ENCODE data around the gene ALOX12. TPM values are rescaled to one million over a fixed set of nuclear protein-coding genes. Genes with fewer than 3 reads are reported as not detected.

Gene ALOX12
- total RNA-seq, 1 experiment from 2014 or later = not detected

- no peak overlapping the region for H3K27ac Mint-ChIP-seq (ENCODE audit: low read depth, unreplicated experiment)
- intact Hi-C loops (cut with micrococcal nuclease) = no loop called here
- H3K9me3 Mint-ChIP-seq (ENCODE audit: unreplicated experiment) = no peaks in the 10 kb centered on the region
- H3K36me3 Mint-ChIP-seq (ENCODE audit: insufficient read depth, unreplicated experiment) = no peaks in the 10 kb centered on the region
- no TSS peak for BruUV-seq (replicated peaks)
- peaks cover 12% of the 10 kb centered on the region for H3K4me1 Mint-ChIP-seq (ENCODE audit: insufficient read depth, unreplicated experiment)
- no peak for DNase-seq (ENCODE audit: unreplicated experiment)
- ChIA-PET POLR2A (no interaction called here), CTCF (interaction anchor here (0.6 to 1.0 kb wide), 2 partner anchors 21 to 764 kb away, joined by 4 to 5 read pairs; no protein-coding TSS in a partner anchor)
- no peaks in the 10 kb centered on the region for H3K27me3 Mint-ChIP-seq (ENCODE audit: insufficient read depth, unreplicated experiment)
- TF ChIP-seq, protein P1, sequence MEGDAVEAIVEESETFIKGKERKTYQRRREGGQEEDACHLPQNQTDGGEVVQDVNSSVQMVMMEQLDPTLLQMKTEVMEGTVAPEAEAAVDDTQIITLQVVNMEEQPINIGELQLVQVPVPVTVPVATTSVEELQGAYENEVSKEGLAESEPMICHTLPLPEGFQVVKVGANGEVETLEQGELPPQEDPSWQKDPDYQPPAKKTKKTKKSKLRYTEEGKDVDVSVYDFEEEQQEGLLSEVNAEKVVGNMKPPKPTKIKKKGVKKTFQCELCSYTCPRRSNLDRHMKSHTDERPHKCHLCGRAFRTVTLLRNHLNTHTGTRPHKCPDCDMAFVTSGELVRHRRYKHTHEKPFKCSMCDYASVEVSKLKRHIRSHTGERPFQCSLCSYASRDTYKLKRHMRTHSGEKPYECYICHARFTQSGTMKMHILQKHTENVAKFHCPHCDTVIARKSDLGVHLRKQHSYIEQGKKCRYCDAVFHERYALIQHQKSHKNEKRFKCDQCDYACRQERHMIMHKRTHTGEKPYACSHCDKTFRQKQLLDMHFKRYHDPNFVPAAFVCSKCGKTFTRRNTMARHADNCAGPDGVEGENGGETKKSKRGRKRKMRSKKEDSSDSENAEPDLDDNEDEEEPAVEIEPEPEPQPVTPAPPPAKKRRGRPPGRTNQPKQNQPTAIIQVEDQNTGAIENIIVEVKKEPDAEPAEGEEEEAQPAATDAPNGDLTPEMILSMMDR (IDR thresholded peaks at IDR 0.05; ENCODE audit: unreplicated experiment) = no peak
- no peak overlapping the region for H3K4me3 Mint-ChIP-seq (ENCODE audit: unreplicated experiment)
Observed at GRCh38 chr17:7042501-7043181, 46.8 kb downstream of the ALOX12 start.

DNA sequence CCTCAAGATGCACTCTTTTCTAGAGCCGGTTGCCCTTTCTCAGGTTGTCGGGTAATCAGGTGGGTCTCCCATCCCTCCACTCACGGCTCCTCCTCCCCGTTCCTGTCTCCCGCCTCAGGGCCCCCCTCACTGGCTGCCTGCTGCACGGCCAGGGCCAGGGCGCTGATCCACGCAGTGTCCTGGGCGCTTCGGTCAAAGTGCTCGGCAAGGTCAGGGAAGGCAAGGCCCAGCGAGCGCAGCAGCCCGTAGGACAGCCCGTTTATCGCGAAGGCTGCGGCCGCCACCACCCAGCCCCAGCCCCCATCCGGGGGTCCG is 47.3 kb downstream of the ALOX12 start:
- POLR2A ChIA-PET = no interaction called here
- Mint-ChIP-seq H3K4me3 (ENCODE audit: unreplicated experiment) (no peak overlapping the region), H3K27me3 (ENCODE audit: insufficient read depth, unreplicated experiment) (no peaks in the 10 kb centered on the region), H3K4me1 (ENCODE audit: insufficient read depth, unreplicated experiment) (peaks cover 11% of the 10 kb centered on the region), H3K36me3 (ENCODE audit: insufficient read depth, unreplicated experiment) (no peaks in the 10 kb centered on the region), H3K9me3 (ENCODE audit: unreplicated experiment) (no peaks in the 10 kb centered on the region), H3K27ac (ENCODE audit: low read depth, unreplicated experiment) (no peak overlapping the region)
- intact Hi-C loops (cut with micrococcal nuclease) = no loop called here
- CTCF ChIA-PET = no interaction called here
- TF ChIP-seq, protein P1 (IDR thresholded peaks at IDR 0.05; ENCODE audit: unreplicated experiment) = no peak
- BruUV-seq (replicated peaks) = no TSS peak
- no peak for DNase-seq (ENCODE audit: unreplicated experiment)

DNA sequence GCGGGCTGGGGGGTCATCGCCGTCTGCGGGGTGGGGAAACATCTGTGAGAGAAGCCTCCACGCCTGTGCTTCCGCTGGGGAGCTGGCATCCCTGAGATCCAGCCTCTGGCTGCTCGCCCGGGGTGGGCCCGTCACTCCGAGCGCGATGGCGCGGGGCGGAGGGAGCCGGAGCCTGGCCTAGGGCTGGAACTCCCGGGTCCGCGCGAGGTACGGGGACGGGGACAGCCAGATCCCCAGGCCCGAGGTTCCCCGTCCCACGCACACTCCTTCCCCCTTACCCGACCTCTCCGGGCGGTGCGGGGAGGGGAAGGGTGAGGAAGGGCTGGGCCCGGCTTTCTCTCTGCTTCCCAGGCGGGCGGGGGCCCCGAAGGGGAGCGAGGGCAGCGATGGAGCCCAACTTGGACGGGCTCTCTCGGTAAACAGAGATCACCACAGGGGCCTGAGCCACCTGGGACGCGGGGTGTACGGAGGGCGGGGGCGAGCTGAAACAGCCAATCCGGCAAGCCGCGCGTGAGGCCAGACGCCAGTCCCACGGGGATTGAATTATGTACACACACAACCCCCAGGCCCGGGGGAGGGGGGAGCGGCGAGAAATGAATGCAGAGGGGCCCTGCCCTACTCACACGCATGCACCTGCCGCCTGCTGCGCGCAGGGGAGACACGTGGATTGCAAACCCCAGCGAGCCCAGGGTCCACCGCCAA is 47.8 kb downstream of the ALOX12 start, which contains the start of gene SLC16A11:
Gene SLC16A11, minus strand, starts transcription at position 596 of the 702 bp plus-strand sequence. Its CDS starts 579 bp downstream, at position 17.
- no TSS peak for BruUV-seq (replicated peaks)
- H3K4me3 Mint-ChIP-seq (ENCODE audit: unreplicated experiment) = no peak within 1 kb of the TSS
- DNase-seq (ENCODE audit: unreplicated experiment) = no peak
- ChIA-PET CTCF (interaction anchor here (1.9 to 5.9 kb wide), 2 partner anchors 95 to 253 kb away, joined by 12 to 124 read pairs; no protein-coding TSS in a partner anchor), POLR2A (interaction anchor here (0.7 to 0.9 kb wide), 2 partner anchors 44 to 176 kb away, joined by 4 read pairs; partner anchors contain the start of genes ACADVL and DLG4)
- H3K27me3 Mint-ChIP-seq (ENCODE audit: insufficient read depth, unreplicated experiment) = no peaks in the 10 kb centered on the region
- H3K27ac Mint-ChIP-seq (ENCODE audit: low read depth, unreplicated experiment) = no peak within 1 kb of the TSS
- no peaks in the 10 kb centered on the region for H3K9me3 Mint-ChIP-seq (ENCODE audit: unreplicated experiment)
- intact Hi-C loops (cut with micrococcal nuclease) = no loop called here
- peaks cover 6% of the 10 kb centered on the region for H3K4me1 Mint-ChIP-seq (ENCODE audit: insufficient read depth, unreplicated experiment)
- H3K36me3 Mint-ChIP-seq (ENCODE audit: insufficient read depth, unreplicated experiment) = no peaks in the 10 kb centered on the region
- TF ChIP-seq, protein P1 (IDR thresholded peaks at IDR 0.05; ENCODE audit: unreplicated experiment) = no peak

- DNase-seq (ENCODE audit: unreplicated experiment) = peak; percentile 77
- Mint-ChIP-seq H3K4me3 (ENCODE audit: unreplicated experiment) (no peak overlapping the region), H3K36me3 (ENCODE audit: insufficient read depth, unreplicated experiment) (no peaks in the 10 kb centered on the region), H3K4me1 (ENCODE audit: insufficient read depth, unreplicated experiment) (peaks cover 11% of the 10 kb centered on the region), H3K27me3 (ENCODE audit: insufficient read depth, unreplicated experiment) (no peaks in the 10 kb centered on the region), H3K27ac (ENCODE audit: low read depth, unreplicated experiment) (peak overlapping the region; percentile 32), H3K9me3 (ENCODE audit: unreplicated experiment) (no peaks in the 10 kb centered on the region)
- TF ChIP-seq, protein P1 (IDR thresholded peaks at IDR 0.05; ENCODE audit: unreplicated experiment) = peak; percentile 79
- intact Hi-C loops (cut with micrococcal nuclease) = loop anchor here (1.0 to 5.0 kb wide), 4 partner anchors 91 to 392 kb away; partner anchors contain the start of genes FGF11 and TMEM102
- BruUV-seq (replicated peaks) = no TSS peak
- CTCF ChIA-PET = interaction anchor here (0.5 to 5.9 kb wide), 38 partner anchors 8 to 642 kb away, joined by 3 to 124 read pairs (median 4); partner anchors contain the start of genes SLC16A13 and WRAP53
- POLR2A ChIA-PET = interaction anchor here (0.6 to 2.1 kb wide), 11 partner anchors 8 to 516 kb away, joined by 3 to 19 read pairs (median 4); partner anchors contain the start of genes ACADVL, DLG4 and SLC16A13
Observed at GRCh38 chr17:7045492-7046126, 49.8 kb downstream of the ALOX12 start.
